Measurements from ENCODE around the gene NUP214.

DNA sequence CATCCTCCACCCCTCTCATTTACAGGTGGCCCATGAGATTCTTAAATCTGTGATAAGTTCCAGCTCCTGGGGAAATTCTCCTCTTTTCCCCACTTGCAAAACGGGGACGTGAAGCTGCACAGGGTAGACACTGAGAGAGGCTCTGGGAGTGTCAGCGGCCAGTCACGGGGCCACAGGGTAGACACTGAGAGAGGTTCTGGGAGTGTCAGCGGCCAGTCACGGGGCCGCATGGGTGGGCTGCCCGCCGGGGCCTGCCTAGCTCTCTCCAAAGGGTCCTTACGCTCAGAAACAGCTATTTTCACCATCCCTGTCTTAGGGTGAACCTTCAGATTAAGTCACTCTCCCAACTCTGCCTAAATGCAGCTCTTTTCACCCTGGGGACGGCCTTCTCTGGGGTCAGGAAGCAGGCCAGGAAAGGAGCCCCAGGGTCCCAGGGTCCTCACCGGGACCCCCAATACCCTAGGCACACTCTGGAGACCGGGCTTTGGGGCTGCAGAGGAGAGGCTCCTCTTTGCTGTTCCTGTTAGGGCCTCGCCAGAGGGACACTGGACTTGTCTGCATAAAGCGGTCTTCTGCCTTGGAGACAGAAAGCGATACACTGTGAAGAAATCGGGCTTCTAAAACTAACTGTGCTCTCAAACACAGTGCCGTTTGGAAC lies 149.4 kb downstream of the NUP214 start:
- TF ChIP-seq, protein P1, sequence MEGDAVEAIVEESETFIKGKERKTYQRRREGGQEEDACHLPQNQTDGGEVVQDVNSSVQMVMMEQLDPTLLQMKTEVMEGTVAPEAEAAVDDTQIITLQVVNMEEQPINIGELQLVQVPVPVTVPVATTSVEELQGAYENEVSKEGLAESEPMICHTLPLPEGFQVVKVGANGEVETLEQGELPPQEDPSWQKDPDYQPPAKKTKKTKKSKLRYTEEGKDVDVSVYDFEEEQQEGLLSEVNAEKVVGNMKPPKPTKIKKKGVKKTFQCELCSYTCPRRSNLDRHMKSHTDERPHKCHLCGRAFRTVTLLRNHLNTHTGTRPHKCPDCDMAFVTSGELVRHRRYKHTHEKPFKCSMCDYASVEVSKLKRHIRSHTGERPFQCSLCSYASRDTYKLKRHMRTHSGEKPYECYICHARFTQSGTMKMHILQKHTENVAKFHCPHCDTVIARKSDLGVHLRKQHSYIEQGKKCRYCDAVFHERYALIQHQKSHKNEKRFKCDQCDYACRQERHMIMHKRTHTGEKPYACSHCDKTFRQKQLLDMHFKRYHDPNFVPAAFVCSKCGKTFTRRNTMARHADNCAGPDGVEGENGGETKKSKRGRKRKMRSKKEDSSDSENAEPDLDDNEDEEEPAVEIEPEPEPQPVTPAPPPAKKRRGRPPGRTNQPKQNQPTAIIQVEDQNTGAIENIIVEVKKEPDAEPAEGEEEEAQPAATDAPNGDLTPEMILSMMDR (IDR thresholded peaks at IDR 0.05; ENCODE audit: low read depth, low read length): no peak
- TF ChIP-seq EZH2phosphoT487 (IDR thresholded peaks at IDR 0.05; ENCODE audit: low read depth): no peak
